GM12892 (cell line): ENCODE measurements around the gene C1QL4.
A peak's percentile ranks its signal among the peaks of the same experiment; 100 is the strongest.

Source experiments
- DNase-seq: peaks from one replicate; pipeline ENCODE4 v3.0.0; 2011; ENCODE audit not compliant: insufficient read length
- FAIRE-seq: peaks from 2 replicates; lab custom pipeline; 2011; peaks lifted over from hg19 to GRCh38; lab: Jason Lieb, UNC
- POLR2A ChIP-seq: IDR thresholded peaks from 2 replicates; pipeline ENCODE4 v1.6.1; 2011; ENCODE audit warnings: low read depth, low read length, control low read depth
- POLR2AphosphoS5 ChIP-seq: IDR thresholded peaks from 2 replicates; pipeline ENCODE4 v1.6.1; 2011; ENCODE audit warnings: low read depth, low read length, control low read depth
- TAF1 ChIP-seq: IDR thresholded peaks from 2 replicates; pipeline ENCODE4 v1.6.1; 2011; ENCODE audit warnings: low read depth, mild to moderate bottlenecking, control low read depth, low read length, borderline replicate concordance

The C1QL4 gene

DNA sequence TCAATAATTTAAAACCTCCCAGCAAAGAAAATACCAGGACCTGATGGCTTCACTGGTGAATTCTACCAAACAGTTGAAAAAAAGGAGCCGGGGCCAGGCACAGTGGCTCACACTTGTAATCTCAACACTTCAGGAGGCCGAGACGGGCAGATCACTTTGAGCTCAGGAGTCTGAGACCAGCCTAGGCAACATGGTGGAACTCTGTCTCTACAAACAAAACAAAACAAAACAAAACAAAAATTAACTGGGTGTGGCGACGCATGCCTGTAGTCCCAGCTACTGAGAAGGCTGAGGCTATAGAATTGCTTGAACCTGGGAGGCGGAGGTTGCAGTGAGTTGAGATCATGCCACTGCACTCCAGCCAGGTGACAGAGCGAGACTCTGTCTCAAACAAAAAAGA is 27.6 kb downstream of the C1QL4 start:
- no peak for DNase-seq

DNA sequence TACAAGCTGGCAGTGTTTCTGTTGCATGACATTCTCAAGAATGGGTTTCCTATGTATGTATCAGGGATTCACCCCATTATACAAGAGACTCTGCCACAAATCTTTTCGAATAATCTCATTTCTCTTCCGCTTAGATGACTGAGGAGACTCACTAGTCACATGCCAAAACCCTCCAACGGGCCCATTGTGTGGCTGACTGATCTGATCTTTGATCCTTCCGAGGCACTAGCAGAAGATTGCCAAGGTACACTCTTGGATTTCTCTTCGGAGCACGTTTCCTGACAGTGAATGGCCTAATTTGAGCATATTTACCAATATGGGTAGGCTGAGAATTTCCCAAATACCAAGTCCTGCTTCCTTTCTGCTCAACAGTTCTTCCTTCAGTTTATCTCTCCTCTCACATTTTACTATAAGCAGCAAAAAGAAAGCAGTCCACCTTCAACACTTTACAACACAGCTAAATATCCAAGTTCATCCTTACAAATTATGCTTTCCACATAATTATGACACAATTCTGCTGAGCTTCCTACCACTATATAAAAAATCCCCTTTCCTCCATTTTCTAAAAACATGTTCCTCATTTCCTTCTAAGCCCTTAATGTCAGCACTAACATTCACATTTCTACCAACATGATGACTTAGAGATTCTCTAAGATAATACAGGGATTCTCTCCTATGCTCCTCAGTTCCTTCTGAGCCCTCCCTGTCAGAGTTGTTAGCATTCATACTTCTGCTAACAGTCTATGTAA is 31.1 kb downstream of the C1QL4 start:
- FAIRE-seq (no peak), DNase-seq (no peak)
- TF ChIP-seq POLR2AphosphoS5, result no peak
- no peak for TF ChIP-seq POLR2A
- no peak for TF ChIP-seq TAF1

More for the DNA sequence above, 27.6 kb downstream of the C1QL4 start:
- no peak for FAIRE-seq
- TF ChIP-seq POLR2A (no peak), TAF1 (no peak), POLR2AphosphoS5 (no peak)

DNA sequence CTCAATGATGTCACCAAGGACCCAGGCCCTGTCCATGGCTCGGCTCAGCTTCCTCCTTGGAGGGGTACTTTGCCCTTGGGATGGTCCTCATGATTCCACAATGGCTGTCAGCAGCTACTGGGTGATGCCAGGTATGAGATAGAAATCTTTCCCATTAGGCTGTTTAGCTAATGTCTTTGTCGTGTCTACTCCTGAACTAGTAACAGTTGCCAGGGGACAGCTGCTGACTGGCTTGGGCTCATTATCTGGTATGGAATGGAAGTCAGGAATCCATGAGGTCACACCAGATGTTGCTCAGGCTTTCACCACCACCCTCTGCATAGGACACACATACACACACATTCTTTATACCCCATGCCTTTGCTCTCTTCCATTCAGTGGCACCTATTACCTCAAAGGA is 32.8 kb downstream of the C1QL4 start:
- DNase-seq, result no peak
- TF ChIP-seq POLR2AphosphoS5 (no peak), POLR2A (no peak), TAF1 (no peak)
- no peak for FAIRE-seq

DNA sequence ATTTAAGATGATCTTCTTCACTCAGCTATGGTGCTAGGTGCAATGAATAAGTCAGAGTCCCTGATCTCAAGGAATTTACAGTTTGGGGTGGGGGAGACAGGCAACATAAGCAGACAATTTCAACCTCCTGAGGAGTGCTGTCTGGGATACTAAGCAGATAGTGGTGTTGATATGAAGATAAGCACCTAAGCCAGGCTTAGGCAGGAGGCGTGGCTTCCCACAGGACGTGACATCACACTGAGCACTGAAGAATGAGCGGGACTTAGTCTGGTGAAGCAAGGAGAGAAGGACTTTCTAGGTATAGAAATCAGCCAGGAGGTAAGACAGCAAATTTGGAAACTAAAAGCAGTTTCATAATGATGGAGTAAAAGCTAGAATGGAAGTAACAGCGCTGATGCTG is 35.2 kb downstream of the C1QL4 start:
- FAIRE-seq (no peak), DNase-seq (no peak)
- TF ChIP-seq POLR2AphosphoS5 (no peak), POLR2A (no peak), TAF1 (no peak)

DNA sequence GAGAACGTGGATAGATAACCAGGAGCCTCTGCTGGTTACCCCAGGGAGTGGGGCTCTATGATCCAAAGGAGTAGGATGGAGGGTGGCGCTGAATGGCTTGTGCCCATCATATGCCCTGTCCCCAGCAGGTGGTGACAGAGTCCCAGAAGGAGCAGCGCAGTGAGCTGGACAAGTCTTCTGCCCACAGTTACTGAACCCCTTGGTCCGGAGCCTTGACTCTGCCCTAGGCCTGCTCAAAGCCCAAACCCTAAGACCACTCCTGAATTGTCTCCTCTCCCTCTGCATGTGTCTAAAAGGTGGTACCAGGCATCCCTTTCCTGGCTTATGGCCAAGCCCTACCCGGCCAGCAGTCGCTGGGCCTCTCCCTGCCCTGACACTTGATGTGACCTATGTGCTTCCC is 38.8 kb downstream of the C1QL4 start:
- FAIRE-seq (no peak), DNase-seq (no peak)
- no peak for TF ChIP-seq POLR2A
- no peak for TF ChIP-seq POLR2AphosphoS5
- no peak for TF ChIP-seq TAF1

DNA sequence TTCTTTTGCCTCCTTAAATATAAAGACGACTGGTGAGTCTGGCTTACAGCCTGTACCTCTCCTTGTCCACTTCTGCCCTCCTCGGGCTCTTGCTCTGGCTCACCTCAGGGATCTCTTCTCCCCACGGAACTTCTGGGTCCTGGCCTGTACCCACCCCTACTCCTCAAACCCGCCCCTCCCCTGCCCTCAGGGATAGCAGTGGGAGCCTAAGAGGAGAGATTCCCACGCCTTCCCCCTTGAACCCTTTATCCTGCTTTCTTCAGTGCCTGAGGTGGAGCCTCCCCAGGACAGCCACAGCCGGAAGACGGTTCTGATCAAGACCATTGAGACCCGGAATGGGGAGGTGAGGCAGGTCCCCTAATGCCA is 39.3 kb downstream of the C1QL4 start:
- no peak for FAIRE-seq
- TF ChIP-seq TAF1 (no peak), POLR2A (no peak), POLR2AphosphoS5 (no peak)

DNA sequence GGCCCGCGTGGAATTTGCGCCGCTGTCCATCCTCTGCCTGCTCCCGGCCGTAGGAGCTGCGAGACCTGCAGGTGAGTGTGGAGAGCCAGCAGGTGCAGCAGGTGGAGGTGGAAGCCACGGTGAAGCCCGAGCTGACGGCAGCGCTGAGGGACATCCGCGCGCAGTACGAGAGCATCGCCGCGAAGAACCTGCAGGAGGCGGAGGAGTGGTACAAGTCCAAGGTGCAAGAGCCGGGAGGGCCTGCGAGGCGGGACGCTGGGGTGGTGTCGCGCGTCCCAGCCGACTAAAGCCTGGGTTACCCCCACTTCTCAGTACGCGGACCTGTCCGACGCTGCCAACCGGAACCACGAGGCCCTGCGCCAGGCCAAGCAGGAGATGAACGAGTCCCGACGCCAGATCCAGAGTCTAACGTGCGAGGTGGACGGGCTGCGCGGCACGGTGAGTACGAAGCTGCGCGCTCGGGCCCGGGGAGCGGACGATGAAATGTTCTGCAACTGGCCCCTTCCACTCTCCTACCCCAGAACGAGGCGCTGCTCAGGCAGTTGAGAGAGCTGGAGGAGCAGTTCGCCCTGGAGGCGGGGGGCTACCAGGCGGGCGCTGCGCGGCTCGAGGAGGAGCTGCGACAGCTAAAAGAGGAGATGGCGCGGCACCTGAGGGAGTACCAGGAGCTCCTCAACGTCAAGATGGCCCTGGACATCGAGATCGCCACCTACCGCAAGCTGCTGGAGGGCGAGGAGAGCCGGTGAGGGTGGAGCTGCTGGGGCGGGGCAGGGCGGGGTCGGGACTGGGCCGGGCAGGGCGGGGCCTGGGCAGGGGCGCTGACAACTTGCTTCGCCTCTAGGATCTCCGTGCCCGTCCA is 39.9 kb downstream of the C1QL4 start:
- FAIRE-seq, result no peak
- no peak for DNase-seq
- TF ChIP-seq POLR2AphosphoS5 (no peak), TAF1 (no peak), POLR2A (no peak)

More for the DNA sequence above, 39.3 kb downstream of the C1QL4 start:
- no peak for DNase-seq

DNA sequence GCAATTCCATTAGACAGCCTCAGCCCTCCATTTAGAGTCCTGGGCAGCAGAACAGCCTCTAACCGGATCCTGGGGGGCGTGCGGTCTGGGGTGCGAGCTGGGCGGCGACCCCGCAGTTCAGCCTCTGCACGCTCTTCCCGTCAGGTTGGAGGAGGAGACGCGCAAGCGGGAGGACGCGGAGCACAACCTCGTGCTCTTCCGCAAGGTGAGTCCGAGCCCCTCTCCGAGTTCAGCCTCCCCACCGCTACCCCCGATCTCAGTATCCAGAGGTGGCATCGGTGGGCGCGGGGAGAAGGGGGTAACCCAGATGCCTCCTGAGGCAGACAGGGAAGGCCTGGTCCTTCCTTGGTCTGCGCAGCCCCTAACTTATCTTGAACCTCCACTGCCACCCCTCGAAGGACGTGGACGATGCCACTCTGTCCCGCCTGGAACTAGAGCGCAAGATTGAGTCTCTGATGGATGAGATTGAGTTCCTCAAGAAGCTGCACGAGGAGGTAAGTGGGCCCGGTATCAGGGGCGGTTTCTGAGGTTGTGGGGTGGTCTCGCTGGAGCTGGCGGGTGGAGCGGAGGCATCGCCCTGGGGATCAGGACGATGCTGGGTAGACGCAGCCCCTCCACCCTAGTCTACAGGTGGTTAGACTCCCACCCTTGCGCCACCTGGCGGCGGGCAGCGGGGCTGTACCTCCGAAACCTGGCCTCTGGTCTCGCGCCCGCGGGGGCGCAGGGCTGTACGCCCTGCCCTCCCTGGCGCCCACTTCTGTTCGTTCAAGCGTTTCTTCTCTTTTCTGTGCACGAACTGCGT is 40.8 kb downstream of the C1QL4 start:
- FAIRE-seq, result peak; percentile 71
- DNase-seq, result peak; percentile 89
- TF ChIP-seq POLR2A (no peak), POLR2AphosphoS5 (no peak), TAF1 (no peak)

DNA sequence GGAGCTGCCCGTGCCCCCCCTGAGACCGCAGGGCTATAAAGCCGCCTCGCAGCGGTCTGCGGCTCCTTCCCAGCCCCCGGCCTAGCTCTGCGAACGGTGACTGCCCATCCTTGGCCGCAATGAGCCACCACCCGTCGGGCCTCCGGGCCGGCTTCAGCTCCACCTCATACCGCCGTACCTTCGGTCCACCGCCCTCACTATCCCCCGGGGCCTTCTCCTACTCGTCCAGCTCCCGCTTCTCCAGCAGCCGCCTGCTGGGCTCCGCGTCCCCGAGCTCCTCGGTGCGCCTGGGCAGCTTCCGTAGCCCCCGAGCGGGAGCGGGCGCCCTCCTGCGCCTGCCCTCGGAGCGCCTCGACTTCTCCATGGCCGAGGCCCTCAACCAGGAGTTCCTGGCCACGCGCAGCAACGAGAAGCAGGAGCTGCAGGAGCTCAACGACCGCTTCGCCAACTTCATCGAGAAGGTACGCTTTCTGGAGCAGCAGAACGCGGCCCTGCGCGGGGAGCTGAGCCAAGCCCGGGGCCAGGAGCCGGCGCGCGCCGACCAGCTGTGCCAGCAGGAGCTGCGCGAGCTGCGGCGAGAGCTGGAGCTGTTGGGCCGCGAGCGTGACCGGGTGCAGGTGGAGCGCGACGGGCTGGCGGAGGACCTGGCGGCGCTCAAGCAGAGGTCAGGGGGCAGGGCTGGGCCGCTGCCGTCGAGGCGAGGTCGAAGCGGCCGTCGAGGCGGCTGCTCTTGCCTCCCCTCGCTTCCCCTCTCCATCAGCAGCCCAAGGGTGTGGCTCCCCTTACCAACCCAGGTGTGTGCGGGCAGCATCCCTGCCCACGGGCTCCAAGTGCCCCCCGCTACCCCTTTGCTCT is 41.7 kb downstream of the C1QL4 start, which contains the start of gene PRPH:
Gene PRPH, plus strand, starts transcription at position 66 of the 855 bp plus-strand sequence. Its CDS starts 54 bp downstream, at position 120.
- TF ChIP-seq POLR2A (no peak), TAF1 (no peak), POLR2AphosphoS5 (no peak)
- DNase-seq (no peak), FAIRE-seq (no peak)

DNA sequence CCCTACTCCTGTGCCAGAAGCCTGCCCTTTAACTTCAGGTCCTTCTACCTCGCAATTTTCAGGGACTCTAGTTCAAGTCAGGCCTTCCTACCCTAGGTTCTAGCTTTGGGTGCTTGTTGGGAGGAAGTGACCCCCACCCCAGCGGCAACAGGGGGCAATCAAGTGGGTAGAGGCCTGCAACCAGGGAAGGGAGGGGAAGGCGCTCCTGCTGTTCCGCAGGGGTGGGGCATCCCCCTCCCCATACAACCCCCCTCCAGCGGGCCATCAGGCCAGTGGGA is 42.2 kb downstream of the C1QL4 start:
- FAIRE-seq (no peak), DNase-seq (no peak)
- no peak for TF ChIP-seq POLR2AphosphoS5
- no peak for TF ChIP-seq POLR2A
- TF ChIP-seq TAF1, result no peak
